Measurements from ENCODE around the gene CA6.
"Not testable (repeated sequence)": the region's sequence is repeated elsewhere in the genome, so short reads cannot be mapped to it uniquely, and the experiment has no call there.

The CA6 gene

GRCh38 chr1:8930116-8930515 lies 15.6 kb upstream of the CA6 start:
- DNase-seq: no peak

GRCh38 chr1:8937051-8937450 lies 8.6 kb upstream of the CA6 start:
- not testable (repeated sequence) for DNase-seq

GRCh38 chr1:8937701-8938100 lies 8.0 kb upstream of the CA6 start:
- no peak for DNase-seq

GRCh38 chr1:8938232-8938999 lies 7.3 kb upstream of the CA6 start:
- peak; percentile 28 for DNase-seq

- no peak for DNase-seq
Observed at GRCh38 chr1:8939000-8939265, 6.7 kb upstream of the CA6 start.

GRCh38 chr1:8939362-8939995 lies 6.2 kb upstream of the CA6 start:
- no peak for DNase-seq

- DNase-seq: no peak
Observed at GRCh38 chr1:8941906-8942305, 3.8 kb upstream of the CA6 start.

GRCh38 chr1:8943498-8944405 lies 1.9 kb upstream of the CA6 start:
- DNase-seq: no peak

- DNase-seq: no peak
Observed at GRCh38 chr1:8947127-8947691, 1.5 kb downstream of the CA6 start.

- DNase-seq: no peak
Observed at GRCh38 chr1:8950309-8950708, 4.6 kb downstream of the CA6 start.

GRCh38 chr1:8951231-8951630 lies 5.6 kb downstream of the CA6 start:
- DNase-seq: no peak

- DNase-seq: no peak
Observed at GRCh38 chr1:8955406-8955805, 9.7 kb downstream of the CA6 start.

- no peak for DNase-seq
Observed at GRCh38 chr1:8956461-8957349, 11.0 kb downstream of the CA6 start.

GRCh38 chr1:8962812-8963530 lies 17.3 kb downstream of the CA6 start:
- peak; percentile 82 for DNase-seq

GRCh38 chr1:8963963-8964362 lies 18.3 kb downstream of the CA6 start:
- DNase-seq: no peak

- DNase-seq: no peak
Observed at GRCh38 chr1:8965121-8965820, 19.6 kb downstream of the CA6 start.

GRCh38 chr1:8966606-8967005 lies 20.9 kb downstream of the CA6 start:
- DNase-seq: no peak

GRCh38 chr1:8968902-8969301 lies 23.2 kb downstream of the CA6 start:
- not testable (repeated sequence) for DNase-seq

- no peak for DNase-seq
Observed at GRCh38 chr1:8969937-8970336, 24.3 kb downstream of the CA6 start.

- DNase-seq: peak; percentile 35
Observed at GRCh38 chr1:8970870-8971337, 25.2 kb downstream of the CA6 start.

- no peak for DNase-seq
Observed at GRCh38 chr1:8974551-8974950, 28.9 kb downstream of the CA6 start.
